Activated CD4-positive, alpha-beta T cell treated with anti-CD3 and anti-CD28 coated beads, Interleukin-2, amount 10 ng/mL, durations not matched to agents 7 days and 5 days (primary cell): ENCODE measurements around the gene SMOC1. TPM values are rescaled to one million over a fixed set of nuclear protein-coding genes. Genes with fewer than 3 reads are reported as not detected.

Source experiments
- CTCF ChIA-PET: fragments of 350-600 bp; sonication (Branson Sonifier 250); formaldehyde crosslinking; loops from one replicate; lab custom pipeline; 2021; ENCODE audit warnings: antibody characterized with exemption; lab: Charles Lee
- POLR2A ChIA-PET: fragments of 350-600 bp; sonication (Branson Sonifier 250); formaldehyde crosslinking; loops from one replicate; lab custom pipeline; 2021; ENCODE audit warnings: antibody characterized with exemption; lab: Charles Lee
- DNase-seq: peaks from one replicate; pipeline ENCODE4 v3.0.0-alpha.2; 2020
- H3K27ac Mint-ChIP-seq: one replicate; pipeline ENCODE4 v1.8.0; 2021; ENCODE audit warnings: mild to moderate bottlenecking, moderate library complexity, mixed read lengths
- H3K27me3 Mint-ChIP-seq: one replicate; pipeline ENCODE4 v1.8.0; 2021; ENCODE audit warnings: mixed read lengths
- H3K36me3 Mint-ChIP-seq: one replicate; pipeline ENCODE4 v1.8.0; 2021; ENCODE audit warnings: low read depth, mixed read lengths
- H3K4me1 Mint-ChIP-seq: one replicate; pipeline ENCODE4 v1.8.0; 2021; ENCODE audit warnings: mixed read lengths
- H3K4me3 Mint-ChIP-seq: one replicate; pipeline ENCODE4 v1.8.0; 2021; ENCODE audit warnings: mild to moderate bottlenecking, moderate library complexity, mixed read lengths
- H3K9me3 Mint-ChIP-seq: one replicate; pipeline ENCODE4 v1.8.0; 2021; ENCODE audit warnings: mixed read lengths
- total RNA-seq, 2 experiments: library from RNA; stranded (reverse); gene quantifications; one replicate each; pipeline ENCODE4 v1.2.3, GENCODE V29; 2021

Gene SMOC1
- total RNA-seq, 2 experiments from 2014 or later: not detected

GRCh38 chr14:69913686-69914085 is 34.5 kb downstream of the SMOC1 start:
- H3K27ac Mint-ChIP-seq: no peak overlapping the region
- CTCF ChIA-PET: interaction anchor here (1.2 kb wide), 1 partner anchor 18 kb away, joined by 3 read pairs; no protein-coding TSS in a partner anchor
- H3K36me3 Mint-ChIP-seq: no peaks in the 10 kb centered on the region

DNA sequence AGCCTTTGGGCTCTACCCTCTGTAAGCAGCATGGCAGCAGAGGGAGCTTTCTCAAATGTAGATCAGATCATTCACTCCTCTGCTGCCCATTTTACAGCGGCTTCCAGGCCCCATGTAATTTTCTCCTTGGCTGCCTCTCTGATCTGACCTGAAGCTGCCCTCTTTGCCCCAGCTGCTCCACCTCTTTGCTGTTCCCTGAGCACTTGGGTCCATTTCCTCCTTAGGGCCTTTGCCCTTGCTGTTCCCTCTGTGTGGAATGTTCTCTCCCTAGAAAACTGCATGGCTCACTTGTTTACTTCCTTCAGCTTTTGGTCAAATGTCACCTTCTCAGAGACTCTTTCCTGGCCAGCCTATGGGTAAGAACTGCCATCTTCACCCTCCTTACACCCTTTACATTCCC is 37.2 kb downstream of the SMOC1 start:
- H3K27ac Mint-ChIP-seq: no peak overlapping the region

More at GRCh38 chr14:69913686-69914085, 34.5 kb downstream of the SMOC1 start:
- Mint-ChIP-seq H3K27me3 (peaks cover 14% of the 10 kb centered on the region), H3K4me3 (no peak overlapping the region), H3K9me3 (no peaks in the 10 kb centered on the region), H3K4me1 (no peaks in the 10 kb centered on the region)
- DNase-seq: no peak
- POLR2A ChIA-PET: no interaction called here

DNA sequence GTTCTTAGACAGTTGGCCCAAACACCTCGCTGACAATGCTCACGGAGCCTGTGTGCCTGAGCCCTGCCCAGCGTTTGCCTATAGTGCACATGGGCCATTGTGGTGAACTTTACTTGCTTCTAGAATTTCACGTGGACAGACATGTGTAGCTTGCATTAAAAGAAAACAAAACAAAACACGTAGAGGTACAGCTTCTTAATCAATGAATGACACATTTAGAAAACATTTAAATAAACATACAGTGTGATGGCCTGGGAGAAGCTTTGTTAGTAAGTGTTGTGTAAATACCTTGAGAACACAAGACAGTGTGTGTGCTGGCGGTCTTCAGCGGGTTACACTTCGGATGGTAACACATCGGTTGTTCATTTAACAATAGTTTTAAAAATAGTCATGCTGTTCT is 38.1 kb downstream of the SMOC1 start:
- Mint-ChIP-seq H3K36me3 (no peaks in the 10 kb centered on the region), H3K27me3 (peaks cover 9% of the 10 kb centered on the region), H3K27ac (no peak overlapping the region), H3K4me3 (no peak overlapping the region), H3K4me1 (no peaks in the 10 kb centered on the region), H3K9me3 (no peaks in the 10 kb centered on the region)
- ChIA-PET CTCF (no interaction called here), POLR2A (no interaction called here)
- DNase-seq: no peak

More for the DNA sequence above, 37.2 kb downstream of the SMOC1 start:
- Mint-ChIP-seq H3K27me3 (peaks cover 9% of the 10 kb centered on the region), H3K4me3 (no peak overlapping the region), H3K4me1 (no peaks in the 10 kb centered on the region), H3K9me3 (no peaks in the 10 kb centered on the region), H3K36me3 (no peaks in the 10 kb centered on the region)
- no peak for DNase-seq
- CTCF ChIA-PET: no interaction called here
- POLR2A ChIA-PET: no interaction called here

- Mint-ChIP-seq H3K4me1 (no peaks in the 10 kb centered on the region), H3K9me3 (no peaks in the 10 kb centered on the region), H3K27ac (no peak overlapping the region), H3K4me3 (no peak overlapping the region), H3K27me3 (peaks cover 11% of the 10 kb centered on the region), H3K36me3 (no peaks in the 10 kb centered on the region)
- POLR2A ChIA-PET: no interaction called here
- CTCF ChIA-PET: no interaction called here
- DNase-seq: no peak
Observed at GRCh38 chr14:69919815-69920214, 40.6 kb downstream of the SMOC1 start.

GRCh38 chr14:69921052-69921451 is 41.8 kb downstream of the SMOC1 start:
- H3K9me3 Mint-ChIP-seq: no peaks in the 10 kb centered on the region
- no peak for DNase-seq
- POLR2A ChIA-PET: no interaction called here
- H3K4me1 Mint-ChIP-seq: no peaks in the 10 kb centered on the region
- no peaks in the 10 kb centered on the region for H3K36me3 Mint-ChIP-seq
- H3K4me3 Mint-ChIP-seq: no peak overlapping the region
- CTCF ChIA-PET: interaction anchor here (1.4 kb wide), 1 partner anchor 10 kb away, joined by 3 read pairs; no protein-coding TSS in a partner anchor
- H3K27me3 Mint-ChIP-seq: peaks cover 7% of the 10 kb centered on the region
- no peak overlapping the region for H3K27ac Mint-ChIP-seq

GRCh38 chr14:69922198-69922597 is 43.0 kb downstream of the SMOC1 start:
- CTCF ChIA-PET: interaction anchor here (1.4 kb wide), 1 partner anchor 9 kb away, joined by 3 read pairs; no protein-coding TSS in a partner anchor
- Mint-ChIP-seq H3K27ac (no peak overlapping the region), H3K4me3 (no peak overlapping the region), H3K27me3 (peaks cover 4% of the 10 kb centered on the region), H3K4me1 (no peaks in the 10 kb centered on the region), H3K9me3 (no peaks in the 10 kb centered on the region), H3K36me3 (no peaks in the 10 kb centered on the region)
- POLR2A ChIA-PET: no interaction called here
- DNase-seq: no peak

DNA sequence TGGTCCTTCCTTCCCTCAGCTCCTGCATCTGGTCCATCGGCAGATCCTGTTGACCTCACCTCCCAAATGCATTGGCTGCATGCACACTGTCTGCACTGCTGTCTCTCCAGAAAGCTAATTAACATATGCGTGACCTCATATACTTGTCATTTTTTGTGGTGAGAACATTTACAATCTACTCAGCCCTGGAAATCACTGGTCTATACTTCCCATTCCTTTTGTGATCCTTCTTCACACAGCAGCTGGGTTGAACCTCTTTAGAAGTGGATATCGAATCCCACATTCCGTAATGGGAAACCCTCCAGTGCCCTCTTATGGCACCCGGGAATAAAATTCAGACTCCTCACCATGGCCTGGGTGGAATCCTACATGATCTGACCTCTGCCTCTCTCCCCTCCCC is 45.0 kb downstream of the SMOC1 start:
- peaks cover 9% of the 10 kb centered on the region for H3K27me3 Mint-ChIP-seq
- ChIA-PET CTCF (no interaction called here), POLR2A (no interaction called here)
- H3K9me3 Mint-ChIP-seq: no peaks in the 10 kb centered on the region
- H3K36me3 Mint-ChIP-seq: no peaks in the 10 kb centered on the region
- no peak overlapping the region for H3K27ac Mint-ChIP-seq
- DNase-seq: no peak
- H3K4me3 Mint-ChIP-seq: no peak overlapping the region
- H3K4me1 Mint-ChIP-seq: no peaks in the 10 kb centered on the region

DNA sequence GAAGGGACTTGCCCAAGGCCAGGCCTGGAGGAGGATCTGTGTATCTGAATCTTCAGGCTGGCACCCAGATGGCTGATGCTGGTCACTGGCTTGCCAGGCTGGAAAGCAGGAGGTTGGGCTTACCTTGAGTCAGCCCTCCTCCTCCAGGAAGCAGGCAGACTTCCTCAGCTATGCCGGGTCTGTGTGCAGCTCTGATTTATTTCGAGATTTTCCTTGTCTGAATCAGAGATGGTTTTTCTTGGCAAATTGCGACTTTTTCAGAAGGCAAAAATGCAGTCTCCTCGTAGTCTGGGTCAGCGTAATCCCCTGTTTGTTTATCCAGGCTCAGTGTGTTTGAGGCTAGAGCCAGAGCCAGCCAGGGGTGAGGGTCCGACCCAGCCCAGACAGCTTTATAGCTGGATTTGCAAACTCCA is 48.9 kb downstream of the SMOC1 start:
- POLR2A ChIA-PET: no interaction called here
- CTCF ChIA-PET: no interaction called here
- Mint-ChIP-seq H3K27me3 (peaks cover 14% of the 10 kb centered on the region), H3K4me1 (no peaks in the 10 kb centered on the region), H3K36me3 (no peaks in the 10 kb centered on the region), H3K4me3 (no peak overlapping the region), H3K9me3 (no peaks in the 10 kb centered on the region), H3K27ac (no peak overlapping the region)
- DNase-seq: no peak

- no peaks in the 10 kb centered on the region for H3K4me1 Mint-ChIP-seq
- no peak overlapping the region for H3K4me3 Mint-ChIP-seq
- no peaks in the 10 kb centered on the region for H3K36me3 Mint-ChIP-seq
- ChIA-PET CTCF (interaction anchor here (1.1 kb wide), 1 partner anchor 9 kb away, joined by 3 read pairs; no protein-coding TSS in a partner anchor), POLR2A (no interaction called here)
- no peaks in the 10 kb centered on the region for H3K9me3 Mint-ChIP-seq
- no peak for DNase-seq
- H3K27ac Mint-ChIP-seq: no peak overlapping the region
- H3K27me3 Mint-ChIP-seq: peaks cover 15% of the 10 kb centered on the region
Observed at GRCh38 chr14:69930780-69931379, 51.7 kb downstream of the SMOC1 start.

- Mint-ChIP-seq H3K27ac (no peak overlapping the region), H3K36me3 (no peaks in the 10 kb centered on the region), H3K27me3 (peaks cover 19% of the 10 kb centered on the region), H3K4me1 (no peaks in the 10 kb centered on the region), H3K4me3 (no peak overlapping the region), H3K9me3 (no peaks in the 10 kb centered on the region)
- CTCF ChIA-PET: interaction anchor here (1.3 kb wide), 2 partner anchors 10 to 26 kb away, joined by 3 read pairs; no protein-coding TSS in a partner anchor
- no peak for DNase-seq
- POLR2A ChIA-PET: no interaction called here
Observed at GRCh38 chr14:69931960-69932359, 52.7 kb downstream of the SMOC1 start.

GRCh38 chr14:69932391-69932790 is 53.2 kb downstream of the SMOC1 start:
- Mint-ChIP-seq H3K36me3 (no peaks in the 10 kb centered on the region), H3K4me1 (no peaks in the 10 kb centered on the region), H3K9me3 (no peaks in the 10 kb centered on the region), H3K4me3 (no peak overlapping the region), H3K27ac (no peak overlapping the region), H3K27me3 (peaks cover 20% of the 10 kb centered on the region)
- no peak for DNase-seq
- ChIA-PET POLR2A (no interaction called here), CTCF (interaction anchor here (1.3 kb wide), 2 partner anchors 9 to 26 kb away, joined by 3 read pairs; no protein-coding TSS in a partner anchor)

GRCh38 chr14:69933623-69934275 is 54.5 kb downstream of the SMOC1 start:
- CTCF ChIA-PET: no interaction called here
- Mint-ChIP-seq H3K4me3 (no peak overlapping the region), H3K4me1 (no peaks in the 10 kb centered on the region), H3K27me3 (peaks cover 27% of the 10 kb centered on the region), H3K27ac (no peak overlapping the region), H3K36me3 (no peaks in the 10 kb centered on the region), H3K9me3 (no peaks in the 10 kb centered on the region)
- DNase-seq: no peak
- POLR2A ChIA-PET: no interaction called here

GRCh38 chr14:69937367-69938081 is 58.3 kb downstream of the SMOC1 start:
- no peak overlapping the region for H3K27ac Mint-ChIP-seq
- DNase-seq: no peak
- ChIA-PET CTCF (no interaction called here), POLR2A (no interaction called here)
- no peaks in the 10 kb centered on the region for H3K4me1 Mint-ChIP-seq
- no peak overlapping the region for H3K4me3 Mint-ChIP-seq
- no peaks in the 10 kb centered on the region for H3K36me3 Mint-ChIP-seq
- H3K27me3 Mint-ChIP-seq: peaks cover 25% of the 10 kb centered on the region
- H3K9me3 Mint-ChIP-seq: no peaks in the 10 kb centered on the region
